C4-2B (cell line): ENCODE measurements around the gene CCDC182.

Experiments used
- CTCF ChIP-seq: fragments of 450-650 bp; conservative IDR thresholded peaks from 2 replicates; pipeline ENCODE4 v1.5.1; 2017; ENCODE audit warnings: mild to moderate bottlenecking
- ZFX ChIP-seq: fragments of 450-650 bp; IDR thresholded peaks from 2 replicates; pipeline ENCODE4 v1.6.1; 2017

GRCh38 chr17:57760046-57760445, 14.9 kb upstream of the CCDC182 start:
- no peak for TF ChIP-seq CTCF
- no peak for TF ChIP-seq ZFX
